Duodenal mucosa (tissue), 2 donors: ENCODE data around the gene S100A11.

Experiments used
- H3K27ac ChIP-seq: one replicate; pipeline ENCODE4 v1.7.0; 2013; ENCODE audit warnings: low read depth, low read length
- H3K27me3 ChIP-seq, 2 donors: one replicate each; pipeline ENCODE4 v1.7.0; 2013; ENCODE audit warnings: low read length in 2 of 2, control low read depth in 1 of 2; ENCODE audit not compliant: insufficient read depth in 2 of 2, control insufficient read depth in 1 of 2
- H3K36me3 ChIP-seq, 2 donors: one replicate each; pipeline ENCODE4 v1.7.0; 2013; ENCODE audit warnings: low read length in 2 of 2, control low read depth in 1 of 2; ENCODE audit not compliant: insufficient read depth in 2 of 2, control insufficient read depth in 1 of 2
- H3K4me1 ChIP-seq, 2 donors: one replicate each; pipeline ENCODE4 v1.7.0; 2013; ENCODE audit warnings: low read length in 2 of 2, control low read depth in 1 of 2; ENCODE audit not compliant: insufficient read depth in 2 of 2, control insufficient read depth in 1 of 2
- H3K4me3 ChIP-seq, 2 donors: one replicate each; pipeline ENCODE4 v1.7.0; 2013; ENCODE audit warnings: low read length in 2 of 2, low read depth in 1 of 2
- H3K9ac ChIP-seq, 2 donors: one replicate each; pipeline ENCODE4 v1.7.0; 2013; ENCODE audit warnings: low read length in 2 of 2, low read depth in 1 of 2
- H3K9me3 ChIP-seq, 2 donors: one replicate each; pipeline ENCODE4 v1.7.0; 2013; ENCODE audit warnings: low read length in 2 of 2, control low read depth in 1 of 2; ENCODE audit not compliant: control insufficient read depth in 1 of 2

The S100A11 gene

GRCh38 chr1:152005360-152005912, 31.4 kb downstream of the S100A11 start:
- H3K9ac ChIP-seq: no peak overlapping the region
- no peak overlapping the region for H3K27ac ChIP-seq
- peaks cover 0 to 4% of the 10 kb centered on the region in 2 donors for H3K27me3 ChIP-seq
- peaks cover 4 to 5% of the 10 kb centered on the region in 2 donors for H3K4me1 ChIP-seq
- no peaks in the 10 kb centered on the region for H3K36me3 ChIP-seq
- H3K9me3 ChIP-seq: no peaks in the 10 kb centered on the region
- H3K4me3 ChIP-seq: no peak overlapping the region

DNA sequence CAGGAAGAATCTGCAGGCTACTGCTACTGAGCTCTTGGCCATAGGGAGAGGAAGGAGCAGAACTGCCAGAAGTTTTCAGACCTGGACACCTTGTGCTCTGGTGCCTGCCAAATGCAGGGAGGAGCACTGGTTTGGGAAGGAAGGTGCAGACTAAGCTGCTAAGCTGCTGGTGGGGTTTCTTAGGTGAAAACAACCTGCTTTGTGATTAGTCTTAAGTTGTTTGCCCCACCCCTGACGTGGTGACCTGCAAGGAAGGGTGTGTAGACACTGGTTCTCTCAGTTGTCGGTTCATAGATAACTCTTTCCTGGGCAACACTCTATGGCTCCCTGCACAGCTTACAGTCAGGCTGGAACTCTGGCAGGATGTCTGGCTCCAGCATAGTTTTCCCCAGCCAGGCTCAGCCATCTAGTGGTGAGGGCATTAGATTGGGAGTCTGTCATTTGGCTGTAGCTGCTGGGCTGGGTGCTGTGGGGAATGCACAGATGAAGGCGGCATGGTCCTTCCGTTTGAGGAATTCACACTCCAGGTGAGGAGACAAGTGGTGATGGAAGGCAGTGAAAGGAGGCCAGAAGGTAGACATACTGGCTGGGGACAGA, 32.9 kb downstream of the S100A11 start:
- no peaks in the 10 kb centered on the region for H3K9me3 ChIP-seq
- H3K4me3 ChIP-seq: no peak overlapping the region
- H3K4me1 ChIP-seq: peaks cover 4 to 5% of the 10 kb centered on the region in 2 donors

DNA sequence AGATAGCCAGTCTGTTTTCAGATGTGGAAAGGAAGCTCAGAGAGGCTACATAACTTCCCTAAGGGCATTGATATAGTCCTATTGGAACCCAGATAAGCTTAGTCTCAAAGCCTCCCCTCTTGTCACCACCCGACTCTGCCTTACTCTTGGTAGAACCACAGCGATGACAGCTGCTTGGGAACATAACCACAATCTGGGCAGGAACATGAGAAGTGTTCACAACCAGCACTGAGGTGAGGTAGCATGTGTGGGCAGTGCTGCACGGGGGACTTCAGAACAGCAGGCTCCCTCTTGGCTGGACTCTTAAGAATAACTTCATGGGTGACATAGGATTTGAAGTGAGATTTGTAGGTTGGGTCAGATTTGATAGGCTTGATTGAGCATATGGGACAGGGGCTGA, 33.8 kb downstream of the S100A11 start:
- peaks cover 0 to 4% of the 10 kb centered on the region in 2 donors for H3K27me3 ChIP-seq
- no peak overlapping the region for H3K27ac ChIP-seq
- no peaks in the 10 kb centered on the region for H3K36me3 ChIP-seq
- no peak overlapping the region for H3K9ac ChIP-seq
- H3K4me3 ChIP-seq: no peak overlapping the region
- no peaks in the 10 kb centered on the region for H3K9me3 ChIP-seq
- H3K4me1 ChIP-seq: peaks cover 4 to 5% of the 10 kb centered on the region in 2 donors

More for the DNA sequence above, 32.9 kb downstream of the S100A11 start:
- no peaks in the 10 kb centered on the region for H3K36me3 ChIP-seq
- H3K27ac ChIP-seq: no peak overlapping the region
- H3K9ac ChIP-seq: no peak overlapping the region
- peaks cover 0 to 4% of the 10 kb centered on the region in 2 donors for H3K27me3 ChIP-seq

DNA sequence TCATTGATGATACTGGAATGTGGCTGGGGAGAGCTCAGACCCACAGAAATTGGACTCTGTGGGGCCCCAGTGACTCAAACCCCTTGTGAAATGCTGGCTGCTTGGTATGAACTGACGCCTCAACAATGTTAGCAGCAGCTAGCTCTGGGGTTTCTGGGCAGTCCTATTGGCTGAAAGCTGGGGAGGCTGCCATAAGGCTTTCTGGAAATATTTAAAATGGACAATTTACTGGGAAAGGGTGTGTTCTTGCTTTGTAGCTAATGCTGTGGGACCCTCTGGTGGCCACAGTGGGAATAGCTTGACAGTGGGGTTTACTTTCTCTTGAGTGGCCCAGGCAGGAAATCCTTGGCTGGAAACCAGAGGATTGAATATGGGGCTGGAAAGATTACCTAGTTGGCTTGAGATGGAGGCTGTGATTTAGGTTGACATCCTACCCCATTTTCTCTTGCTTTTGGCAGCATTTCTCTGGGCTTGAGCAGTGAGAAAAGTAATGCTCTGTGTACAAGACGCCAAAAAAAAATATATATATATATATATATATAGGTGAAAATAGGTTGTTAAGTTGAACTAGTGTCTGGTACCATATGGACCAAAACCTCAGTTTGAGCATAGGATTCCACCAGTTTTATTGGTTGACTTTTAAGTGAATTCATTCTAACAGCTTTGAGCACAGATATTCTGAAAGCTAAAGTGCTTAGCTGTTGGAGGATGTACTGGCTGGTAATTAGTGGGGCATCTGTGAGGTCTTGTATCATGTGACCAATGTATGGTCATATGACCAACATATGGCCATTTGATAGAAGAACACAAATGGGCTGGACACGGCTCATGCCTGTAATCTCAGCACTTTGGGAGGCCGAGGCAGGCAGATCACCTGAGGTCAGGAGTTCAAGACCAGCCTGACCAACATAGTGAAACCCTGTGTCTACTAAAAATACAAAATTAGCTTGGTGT, 34.9 kb downstream of the S100A11 start:
- Histone ChIP-seq H3K9me3 (no peaks in the 10 kb centered on the region), H3K36me3 (no peaks in the 10 kb centered on the region), H3K4me3 (no peak overlapping the region), H3K9ac (no peak overlapping the region), H3K4me1 (peaks cover 4 to 5% of the 10 kb centered on the region in 2 donors), H3K27ac (no peak overlapping the region), H3K27me3 (peaks cover 0 to 4% of the 10 kb centered on the region in 2 donors)

DNA sequence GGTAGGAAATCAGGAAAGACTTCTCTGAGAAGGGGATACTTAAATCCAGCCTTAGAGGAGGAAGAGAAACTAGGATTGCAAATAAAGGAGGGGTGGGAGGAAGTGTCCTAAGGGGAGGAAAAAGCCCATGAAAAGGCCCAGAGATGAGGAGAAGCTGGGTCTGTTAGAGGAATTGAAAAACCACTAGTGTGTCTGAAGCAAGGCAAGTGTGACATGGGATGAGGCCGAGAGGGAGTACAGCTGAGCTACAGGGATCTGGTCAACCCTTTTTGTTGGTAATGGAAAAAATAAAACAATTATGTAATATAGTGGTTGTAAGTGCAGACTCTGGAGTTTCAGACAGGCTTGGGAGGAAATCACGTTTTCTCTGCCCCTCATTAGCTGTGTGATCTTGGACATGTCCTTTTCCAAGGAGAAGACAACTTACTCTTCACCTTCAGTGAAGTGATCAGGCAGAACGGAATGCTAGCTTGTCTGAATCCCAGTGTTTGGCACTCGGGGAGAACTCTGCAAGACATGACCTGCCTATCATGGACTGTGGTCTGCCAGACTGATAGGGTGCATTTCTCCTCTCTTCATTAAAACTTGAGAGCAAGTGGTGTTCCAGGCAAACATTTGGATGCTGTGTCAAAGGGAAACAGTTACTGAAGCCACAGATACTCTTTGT, 35.7 kb downstream of the S100A11 start:
- H3K36me3 ChIP-seq: no peaks in the 10 kb centered on the region
- peaks cover 5 to 8% of the 10 kb centered on the region in 2 donors for H3K4me1 ChIP-seq
- H3K9me3 ChIP-seq: no peaks in the 10 kb centered on the region
- H3K9ac ChIP-seq: no peak overlapping the region
- no peak overlapping the region for H3K4me3 ChIP-seq
- H3K27me3 ChIP-seq: peaks cover 0 to 4% of the 10 kb centered on the region in 2 donors
- H3K27ac ChIP-seq: no peak overlapping the region

DNA sequence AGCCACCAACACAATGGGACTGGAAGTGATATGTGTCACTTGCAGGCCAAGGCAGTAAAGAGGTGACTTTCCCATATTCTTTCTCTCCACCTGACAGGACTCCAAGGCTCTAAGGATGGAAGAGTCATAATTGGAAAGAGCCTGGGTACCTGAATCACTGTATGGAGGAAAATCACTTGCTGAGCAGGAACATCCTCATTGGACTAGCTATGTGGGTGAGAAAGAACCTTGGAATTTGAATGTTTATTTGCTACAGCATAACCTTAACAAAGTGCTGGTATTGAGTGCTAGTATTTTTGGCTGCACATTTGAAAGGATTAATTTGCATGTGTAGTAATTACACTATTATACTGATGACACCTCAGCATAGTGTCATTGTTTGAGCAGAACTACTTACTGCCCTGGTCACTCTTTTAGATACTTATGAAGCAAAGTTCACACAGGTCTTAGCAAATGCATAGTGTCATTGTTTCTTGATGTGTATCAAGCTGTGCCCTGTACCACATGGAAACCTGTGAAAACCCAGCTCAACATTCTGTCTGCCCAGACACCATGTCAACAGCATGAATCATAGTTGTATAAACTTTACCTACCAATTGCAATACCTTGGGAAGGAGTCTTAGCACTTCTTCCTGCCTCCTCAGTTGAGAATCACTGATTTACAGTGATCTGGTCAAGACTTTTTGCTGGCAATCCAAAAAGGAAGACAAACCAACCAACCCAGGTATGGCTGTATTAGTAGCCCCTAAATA, 38.0 kb downstream of the S100A11 start:
- peaks cover 10 to 20% of the 10 kb centered on the region in 2 donors for H3K4me1 ChIP-seq
- H3K4me3 ChIP-seq: no peak overlapping the region
- no peak overlapping the region for H3K27ac ChIP-seq
- H3K9ac ChIP-seq: no peak overlapping the region
- H3K9me3 ChIP-seq: no peaks in the 10 kb centered on the region
- H3K36me3 ChIP-seq: no peaks in the 10 kb centered on the region
- no peaks in the 10 kb centered on the region for H3K27me3 ChIP-seq

- Histone ChIP-seq H3K9me3 (no peaks in the 10 kb centered on the region), H3K27me3 (no peaks in the 10 kb centered on the region), H3K4me1 (peaks cover 10 to 22% of the 10 kb centered on the region in 2 donors), H3K9ac (no peak overlapping the region), H3K4me3 (no peak overlapping the region), H3K36me3 (no peaks in the 10 kb centered on the region), H3K27ac (no peak overlapping the region)
These were observed 39.6 kb downstream of the S100A11 start for GRCh38 chr1:151997284-151997570.

GRCh38 chr1:151995774-151996173, 41.0 kb downstream of the S100A11 start:
- no peak overlapping the region for H3K9ac ChIP-seq
- H3K36me3 ChIP-seq: no peaks in the 10 kb centered on the region
- no peak overlapping the region for H3K4me3 ChIP-seq
- H3K4me1 ChIP-seq: peaks cover 16 to 33% of the 10 kb centered on the region in 2 donors
- H3K27ac ChIP-seq: no peak overlapping the region
- H3K9me3 ChIP-seq: no peaks in the 10 kb centered on the region
- no peaks in the 10 kb centered on the region for H3K27me3 ChIP-seq

GRCh38 chr1:151994956-151995355, 41.8 kb downstream of the S100A11 start:
- Histone ChIP-seq H3K27me3 (no peaks in the 10 kb centered on the region), H3K4me1 (peaks cover 24 to 41% of the 10 kb centered on the region in 2 donors), H3K4me3 (no peak overlapping the region), H3K27ac (no peak overlapping the region), H3K9ac (no peak overlapping the region), H3K36me3 (no peaks in the 10 kb centered on the region), H3K9me3 (no peaks in the 10 kb centered on the region)
